GM13976 (cell line): ENCODE measurements around the gene OSBPL6.

Experiments used
- DNase-seq: peaks from one replicate; pipeline ENCODE4 v3.0.0; 2012; ENCODE audit warnings: low spot score
- CTCF ChIP-seq: IDR thresholded peaks from 2 replicates; pipeline ENCODE4 v1.5.1; 2012; ENCODE audit warnings: borderline replicate concordance, mild to moderate bottlenecking; ENCODE audit not compliant: insufficient read depth; ENCODE audit errors: extremely low read depth, missing control alignments, control extremely low read depth
- in situ Hi-C: fragments of 300-500 bp; cut with MboI; formaldehyde crosslinking; loops from one replicate; pipeline ENCODE4 v1.12.0; 2022; ENCODE audit warnings: low sequenced_read_pairs, mixed read lengths, inconsistent platforms; ENCODE audit not compliant: unreplicated experiment

OSBPL6 gene

GRCh38 chr2:178367344-178367743, 173.0 kb downstream of the OSBPL6 start:
- no peak for DNase-seq
- in situ Hi-C loops = no loop called here
- TF ChIP-seq CTCF = no peak

- DNase-seq = no peak
- in situ Hi-C loops = no loop called here
Observed at GRCh38 chr2:178374865-178375264, 180.6 kb downstream of the OSBPL6 start.

GRCh38 chr2:178377046-178377445, 182.7 kb downstream of the OSBPL6 start:
- DNase-seq = no peak
- no peak for TF ChIP-seq CTCF
- in situ Hi-C loops = no loop called here

More at GRCh38 chr2:178374865-178375264, 180.6 kb downstream of the OSBPL6 start:
- no peak for TF ChIP-seq CTCF

GRCh38 chr2:178379162-178380004, 185.1 kb downstream of the OSBPL6 start:
- no peak for TF ChIP-seq CTCF

GRCh38 chr2:178380763-178381162, 186.5 kb downstream of the OSBPL6 start:
- in situ Hi-C loops = no loop called here
- DNase-seq = no peak
- TF ChIP-seq CTCF = no peak

More at GRCh38 chr2:178379162-178380004, 185.1 kb downstream of the OSBPL6 start:
- in situ Hi-C loops = no loop called here
- no peak for DNase-seq

- TF ChIP-seq CTCF = no peak
- in situ Hi-C loops = no loop called here
- no peak for DNase-seq
Observed at GRCh38 chr2:178383718-178384117, 189.4 kb downstream of the OSBPL6 start.
